ENCODE results near the gene KLF3.
A peak's percentile ranks its signal among the peaks of the same experiment; 100 is the strongest.

The KLF3 gene

GRCh38 chr4:38673130-38673978, 9.4 kb downstream of the KLF3 start:
- DNase-seq (ENCODE audit: low read depth, low spot score): no peak

- no peak for DNase-seq (ENCODE audit: low read depth, low spot score)
Measured at GRCh38 chr4:38674258-38675144, 10.5 kb downstream of the KLF3 start.

- peak; percentile 71 for DNase-seq (ENCODE audit: low read depth, low spot score)
Measured at GRCh38 chr4:38675146-38676121, 11.4 kb downstream of the KLF3 start.

DNA sequence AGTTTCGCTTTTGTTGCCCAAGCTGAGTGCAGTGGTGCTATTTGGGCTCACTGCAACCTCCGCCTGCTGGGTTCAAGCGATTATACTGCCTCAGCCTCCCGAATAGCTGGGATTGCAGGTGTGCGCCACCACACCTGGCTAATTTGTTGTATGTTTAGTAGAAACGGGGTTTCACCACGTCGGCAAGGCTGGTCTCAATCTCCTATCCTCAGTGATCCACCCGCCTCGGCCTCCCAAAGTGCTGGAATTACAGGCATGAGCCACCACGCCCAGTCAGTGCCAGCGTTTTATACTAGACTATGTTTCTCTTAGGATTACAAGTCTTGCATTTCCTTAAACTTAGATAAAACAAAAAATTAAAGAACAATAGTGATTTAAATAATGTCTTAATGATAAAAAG, 13.0 kb downstream of the KLF3 start:
- DNase-seq (ENCODE audit: low read depth, low spot score): no peak

GRCh38 chr4:38677441-38677840, 13.4 kb downstream of the KLF3 start:
- DNase-seq (ENCODE audit: low read depth, low spot score): no peak

- no peak for DNase-seq (ENCODE audit: low read depth, low spot score)
Measured at GRCh38 chr4:38678078-38678477, 14.1 kb downstream of the KLF3 start.

- DNase-seq (ENCODE audit: low read depth, low spot score): no peak
Measured at GRCh38 chr4:38679921-38680320, 15.9 kb downstream of the KLF3 start.

DNA sequence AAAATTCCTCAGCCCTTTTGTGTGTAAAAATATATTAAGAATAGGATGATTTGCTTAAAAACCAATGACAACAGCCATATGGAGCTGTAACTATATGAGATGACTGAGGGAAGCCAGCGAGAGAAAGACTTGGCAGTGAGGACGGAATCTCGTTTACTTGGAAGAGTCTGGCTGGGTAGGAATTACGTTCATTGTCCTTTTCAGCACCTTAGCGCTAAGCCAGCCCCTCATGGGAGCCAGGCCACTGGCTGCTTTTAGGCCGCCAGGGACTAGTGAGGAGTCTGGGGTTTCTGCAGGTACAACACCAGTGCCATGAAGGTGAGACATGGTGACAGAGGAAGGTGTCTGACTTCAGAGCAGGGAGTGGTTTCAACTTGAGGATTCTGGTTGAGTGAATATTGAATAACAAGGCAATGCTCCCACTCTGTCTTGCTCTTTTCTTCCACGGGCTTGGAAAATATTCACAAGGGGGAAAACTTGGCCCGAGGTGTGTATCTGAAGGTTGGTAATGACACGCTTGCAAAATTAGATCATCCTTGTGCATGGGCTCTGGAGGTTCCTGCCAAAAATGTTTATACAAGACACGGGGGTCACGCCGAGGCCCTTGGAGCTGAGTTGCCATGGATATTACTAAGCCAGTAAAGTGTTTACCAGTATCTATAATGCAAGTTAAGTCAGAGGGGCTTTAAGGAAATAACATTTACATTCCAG, 17.4 kb downstream of the KLF3 start:
- no peak for DNase-seq (ENCODE audit: low read depth, low spot score)

DNA sequence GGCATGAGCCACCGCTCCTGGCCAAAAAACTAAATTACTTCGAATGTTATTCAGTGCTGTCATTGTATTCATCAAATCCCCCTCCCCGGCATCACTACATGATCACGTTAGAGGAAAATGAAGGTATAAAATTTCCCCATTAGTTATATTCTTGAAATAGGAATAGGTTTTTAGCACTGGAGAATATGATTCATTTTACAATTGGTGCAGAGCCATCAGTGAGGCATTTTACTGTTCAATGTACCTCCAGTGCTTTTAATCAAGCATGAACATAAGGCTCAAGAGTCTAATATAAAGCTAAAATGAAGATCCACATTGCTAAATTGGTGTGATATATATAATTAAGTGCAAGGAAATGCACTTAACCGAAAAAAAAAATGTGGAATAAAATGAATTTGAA, 18.3 kb downstream of the KLF3 start:
- no peak for DNase-seq (ENCODE audit: low read depth, low spot score)

- no peak for DNase-seq (ENCODE audit: low read depth, low spot score)
Measured at GRCh38 chr4:38683276-38683675, 19.3 kb downstream of the KLF3 start.

DNA sequence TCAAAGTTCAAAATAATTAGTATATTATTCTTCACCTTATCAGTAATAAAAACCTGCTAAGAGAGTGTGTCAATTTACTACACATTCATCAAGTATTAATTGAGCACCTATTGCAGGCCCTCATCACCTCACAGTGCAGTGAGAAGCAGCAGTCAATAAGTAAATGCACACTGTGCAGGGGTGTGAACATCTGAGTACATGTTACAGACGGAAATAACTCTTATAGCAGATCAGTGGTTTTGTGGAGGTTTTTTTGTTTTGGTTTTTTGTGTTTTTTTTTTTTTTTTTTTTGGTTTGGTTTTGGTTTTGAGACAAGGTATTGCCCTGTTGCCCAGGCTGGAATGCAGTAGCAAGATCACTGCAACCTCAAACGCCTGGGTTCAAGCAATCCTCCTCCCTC, 20.3 kb downstream of the KLF3 start:
- DNase-seq (ENCODE audit: low read depth, low spot score): no peak

GRCh38 chr4:38684951-38685844, 21.2 kb downstream of the KLF3 start:
- DNase-seq (ENCODE audit: low read depth, low spot score): no peak

- DNase-seq (ENCODE audit: low read depth, low spot score): no peak
Measured at GRCh38 chr4:38686682-38687081, 22.7 kb downstream of the KLF3 start.

DNA sequence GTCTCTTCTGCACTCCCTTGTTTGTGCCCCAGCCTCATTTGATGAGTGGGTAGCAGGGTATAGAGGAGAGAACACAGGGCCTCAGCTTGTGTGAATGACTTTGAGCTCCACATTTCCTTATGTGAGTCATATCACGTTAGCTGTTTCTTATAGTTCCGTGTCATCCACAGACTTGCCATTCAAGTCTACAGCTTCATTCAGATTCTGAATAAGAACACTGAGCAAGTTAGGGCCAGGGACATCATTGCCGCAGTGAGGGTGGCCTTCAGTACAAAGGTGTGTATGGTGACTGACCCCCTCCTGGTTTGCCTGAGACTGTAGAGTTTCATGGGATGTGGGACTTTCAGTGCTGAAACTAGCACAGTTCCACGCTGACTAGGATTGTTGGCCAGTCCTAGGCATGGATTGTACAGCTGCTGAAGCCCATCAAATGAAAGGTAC, 23.6 kb downstream of the KLF3 start:
- DNase-seq (ENCODE audit: low read depth, low spot score): no peak

DNA sequence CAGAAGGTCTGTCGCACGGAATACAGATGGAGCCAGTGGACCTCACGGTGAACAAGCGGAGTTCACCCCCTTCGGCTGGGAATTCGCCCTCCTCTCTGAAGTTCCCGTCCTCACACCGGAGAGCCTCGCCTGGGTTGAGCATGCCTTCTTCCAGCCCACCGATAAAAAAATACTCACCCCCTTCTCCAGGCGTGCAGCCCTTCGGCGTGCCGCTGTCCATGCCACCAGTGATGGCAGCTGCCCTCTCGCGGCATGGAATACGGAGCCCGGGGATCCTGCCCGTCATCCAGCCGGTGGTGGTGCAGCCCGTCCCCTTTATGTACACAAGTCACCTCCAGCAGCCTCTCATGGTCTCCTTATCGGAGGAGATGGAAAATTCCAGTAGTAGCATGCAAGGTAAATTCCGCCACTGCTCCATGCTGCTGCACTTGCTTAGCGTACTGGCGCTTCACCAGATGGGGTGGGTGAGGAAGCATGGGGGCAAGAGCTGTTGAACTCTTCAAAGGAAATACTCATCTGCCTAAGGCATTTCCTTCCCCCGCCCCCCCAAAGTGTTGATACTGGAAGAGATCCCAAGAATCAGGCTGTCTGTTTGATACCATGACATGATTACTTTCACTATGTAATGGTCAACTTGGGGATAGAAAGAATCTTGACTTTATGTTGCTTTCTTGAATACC, 24.8 kb downstream of the KLF3 start:
- DNase-seq (ENCODE audit: low read depth, low spot score): no peak

DNA sequence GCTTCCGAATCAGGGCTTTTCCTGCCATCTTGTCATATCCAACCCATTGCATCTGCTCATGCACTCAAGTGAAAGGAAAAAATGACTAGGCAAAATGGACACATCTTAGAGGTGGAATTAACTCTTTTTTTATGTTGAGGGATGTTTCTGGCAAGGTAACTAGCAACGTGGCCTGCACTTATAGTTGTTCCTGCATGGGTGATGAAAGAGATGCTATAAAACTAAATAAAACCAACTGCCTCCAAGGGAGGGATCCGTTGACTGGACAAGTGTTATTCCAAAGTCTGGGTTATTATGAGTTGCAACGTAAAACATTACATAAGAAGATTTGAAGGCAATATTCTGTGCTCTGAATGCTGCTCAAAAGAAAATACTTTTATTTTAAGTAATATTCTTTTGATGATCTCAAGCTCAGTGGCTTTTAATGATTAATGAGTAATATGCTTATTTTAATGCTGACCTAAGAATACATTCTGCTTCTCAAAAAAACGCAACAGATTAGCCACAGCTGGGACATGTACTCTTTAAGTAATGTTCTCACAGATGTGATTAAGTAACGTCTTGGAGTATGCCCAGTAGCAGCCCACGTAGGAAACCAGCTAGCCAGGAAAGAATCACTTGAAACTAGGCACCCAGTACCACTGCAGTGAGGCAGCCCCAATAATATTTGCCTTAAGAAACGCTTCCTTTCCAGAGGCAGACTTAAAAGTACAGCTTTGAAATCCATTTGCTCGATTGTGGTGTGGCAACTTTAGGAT, 27.4 kb downstream of the KLF3 start:
- no peak for DNase-seq (ENCODE audit: low read depth, low spot score)

GRCh38 chr4:38692421-38692820, 28.4 kb downstream of the KLF3 start:
- no peak for DNase-seq (ENCODE audit: low read depth, low spot score)

- no peak for DNase-seq (ENCODE audit: low read depth, low spot score)
Measured at GRCh38 chr4:38693569-38693968, 29.6 kb downstream of the KLF3 start.
